SK-N-SH treated with all-trans-retinoic acid at 6 μM for 48 hours (cell line): ENCODE results near the gene TMEM132D.

Source experiments
- ATAC-seq: fragments of 200-7000 bp; cut with Tn5 transposase; 3 replicates; pipeline ENCODE4 v1.9.1; 2020; ENCODE audit warnings: mild to moderate bottlenecking, moderate library complexity
- CREB5 ChIP-seq: fragments of 250-450 bp; sonication (Bioruptor Pico); IDR thresholded peaks from 2 replicates; pipeline ENCODE4 v1.5.1; 2020; ENCODE audit warnings: low read depth, mild to moderate bottlenecking, moderate library complexity
- CSDC2 ChIP-seq: fragments of 250-450 bp; sonication (Bioruptor Pico); IDR thresholded peaks from 2 replicates; pipeline ENCODE4 v1.5.0; 2020; ENCODE audit warnings: mild to moderate bottlenecking, moderate library complexity
- CSRNP3 ChIP-seq: fragments of 250-450 bp; sonication (Bioruptor Pico); IDR thresholded peaks from 2 replicates; pipeline ENCODE4 v1.5.1; 2021; ENCODE audit warnings: mild to moderate bottlenecking, moderate library complexity
- ESRRG ChIP-seq: fragments of 250-450 bp; sonication (Bioruptor Pico); IDR thresholded peaks from 2 replicates; pipeline ENCODE4 v1.6.1; 2021; ENCODE audit warnings: mild to moderate bottlenecking
- GLIS3 ChIP-seq: fragments of 250-450 bp; sonication (Bioruptor Pico); IDR thresholded peaks from 2 replicates; pipeline ENCODE4 v1.5.0; 2020; ENCODE audit warnings: mild to moderate bottlenecking, moderate library complexity
- ISL1 ChIP-seq: fragments of 250-450 bp; sonication (Bioruptor Pico); IDR thresholded peaks from 2 replicates; pipeline ENCODE4 v2.1.2; 2022; ENCODE audit warnings: mild to moderate bottlenecking, moderate library complexity
- OSR1 ChIP-seq: fragments of 250-450 bp; sonication (Bioruptor Pico); IDR thresholded peaks from 2 replicates; pipeline ENCODE4 v1.8.0; 2022; ENCODE audit warnings: moderate library complexity, mild to moderate bottlenecking, inconsistent platforms
- PATZ1 ChIP-seq: fragments of 250-450 bp; sonication (Bioruptor Pico); IDR thresholded peaks from 2 replicates; pipeline ENCODE4 v1.8.0; 2020; ENCODE audit warnings: mild to moderate bottlenecking, moderate library complexity, borderline replicate concordance
- PPARA ChIP-seq: fragments of 250-450 bp; sonication (Bioruptor Pico); IDR thresholded peaks from 2 replicates; pipeline ENCODE4 v1.5.0; 2020; ENCODE audit warnings: mild to moderate bottlenecking, borderline replicate concordance
- RARB ChIP-seq: fragments of 250-450 bp; sonication (Bioruptor Pico); IDR thresholded peaks from 2 replicates; pipeline ENCODE4 v1.8.0; 2021; ENCODE audit warnings: mild to moderate bottlenecking, moderate library complexity
- TCF4 ChIP-seq: fragments of 250-450 bp; sonication (Bioruptor Pico); IDR thresholded peaks from 2 replicates; pipeline ENCODE4 v1.8.0; 2021; ENCODE audit warnings: mild to moderate bottlenecking, moderate library complexity, borderline replicate concordance
- TSHZ2 ChIP-seq: fragments of 250-450 bp; sonication (Bioruptor Pico); IDR thresholded peaks from 2 replicates; pipeline ENCODE4 v1.5.0; 2020; ENCODE audit warnings: mild to moderate bottlenecking, moderate library complexity
- ZC3H10 ChIP-seq: fragments of 250-450 bp; sonication (Bioruptor Pico); IDR thresholded peaks from 2 replicates; pipeline ENCODE4 v1.5.1; 2021; ENCODE audit warnings: mild to moderate bottlenecking, moderate library complexity
- ZFP3 ChIP-seq: fragments of 250-450 bp; sonication (Bioruptor Pico); IDR thresholded peaks from 2 replicates; pipeline ENCODE4 v1.5.0; 2020; ENCODE audit warnings: mild to moderate bottlenecking, moderate library complexity
- ZFP30 ChIP-seq: fragments of 450-650 bp; formaldehyde crosslinking; IDR thresholded peaks from 2 replicates; pipeline ENCODE4 v1.5.0; 2022; ENCODE audit warnings: mild to moderate bottlenecking, moderate library complexity
- ZNF565 ChIP-seq: fragments of 450-650 bp; formaldehyde crosslinking; conservative IDR thresholded peaks from 2 replicates; pipeline ENCODE4 v1.5.0; 2020; ENCODE audit warnings: low read depth, mild to moderate bottlenecking, moderate library complexity
- ZNF70 ChIP-seq: fragments of 450-650 bp; formaldehyde crosslinking; IDR thresholded peaks from 2 replicates; pipeline ENCODE4 v1.5.0; 2020; ENCODE audit warnings: mild to moderate bottlenecking, moderate library complexity
- ZNF8 ChIP-seq: fragments of 450-650 bp; formaldehyde crosslinking; IDR thresholded peaks from 2 replicates; pipeline ENCODE4 v1.5.0; 2020; ENCODE audit warnings: mild to moderate bottlenecking, moderate library complexity

The TMEM132D gene

GRCh38 chr12:129579879-129580278 lies 323.9 kb downstream of the TMEM132D start:
- ATAC-seq = no peak
- no peak for TF ChIP-seq ZFP30 (CRISPR knock-in tag)
- TF ChIP-seq CSRNP3 (CRISPR knock-in tag) = no peak
- TF ChIP-seq ZNF8 (CRISPR knock-in tag) = no peak
- TF ChIP-seq RARB (CRISPR knock-in tag) = no peak
- no peak for TF ChIP-seq PPARA (CRISPR knock-in tag)
- TF ChIP-seq ZFP3 = no peak
- no peak for TF ChIP-seq CREB5 (CRISPR knock-in tag)
- TF ChIP-seq TCF4 (CRISPR knock-in tag) = no peak
- TF ChIP-seq, all 23 proteins: peak for 0

GRCh38 chr12:129571901-129572494 lies 331.8 kb downstream of the TMEM132D start:
- no peak for ATAC-seq
- TF ChIP-seq ZFP30 (CRISPR knock-in tag) (no peak), TCF4 (CRISPR knock-in tag) (no peak), ZNF8 (CRISPR knock-in tag) (no peak), OSR1 (CRISPR knock-in tag) (no peak), ZFP3 (no peak), TSHZ2 (no peak), PPARA (CRISPR knock-in tag) (no peak), ESRRG (CRISPR knock-in tag) (no peak), ZNF565 (no peak), PATZ1 (no peak), CSDC2 (no peak), ZNF70 (CRISPR knock-in tag) (no peak), ISL1 (CRISPR knock-in tag) (no peak)

GRCh38 chr12:129570796-129571400 lies 332.9 kb downstream of the TMEM132D start:
- no peak for ATAC-seq

More at GRCh38 chr12:129570796-129571400, 332.9 kb downstream of the TMEM132D start:
- TF ChIP-seq PATZ1 = no peak
- no peak for TF ChIP-seq CSRNP3 (CRISPR knock-in tag)
- TF ChIP-seq ZC3H10 (CRISPR knock-in tag) = no peak
- no peak for TF ChIP-seq GLIS3 (CRISPR knock-in tag)
- TF ChIP-seq PPARA (CRISPR knock-in tag) = no peak
- TF ChIP-seq CREB5 (CRISPR knock-in tag) = no peak
- TF ChIP-seq ZNF70 (CRISPR knock-in tag) = no peak
- no peak for TF ChIP-seq ZFP3
- TF ChIP-seq, all 23 proteins: peak for 0
